DMS53 treated with DMSO at 0.1 percent for 48 hours (cell line): Measurements from ENCODE around the gene CACNA2D2.

ENCODE experiments used
- DNase-seq: peaks from one replicate; lab custom pipeline; 2025; ENCODE audit not compliant: unreplicated experiment; lab: John Stamatoyannopoulos, UW

The CACNA2D2 gene

DNA sequence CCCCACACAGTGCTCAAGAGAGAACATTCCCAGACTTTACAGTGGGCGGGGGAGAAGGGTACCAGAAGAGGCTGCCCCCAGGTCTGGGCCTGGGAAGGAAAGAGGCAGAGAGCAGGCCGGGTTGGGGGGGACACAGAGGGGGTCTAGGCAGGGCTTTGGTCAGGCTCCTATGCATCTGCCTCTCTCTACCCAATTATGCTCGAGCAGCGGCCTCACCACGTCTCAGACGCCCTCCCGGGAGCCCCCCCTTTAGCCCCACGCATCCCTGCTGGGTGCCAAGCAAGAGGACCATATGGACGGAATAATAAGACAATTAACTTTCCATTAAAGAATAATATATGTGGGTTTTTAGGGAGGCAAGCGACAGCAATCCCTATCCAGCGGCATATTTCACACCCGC, 32.8 kb downstream of the CACNA2D2 start:
- no peak for DNase-seq

DNA sequence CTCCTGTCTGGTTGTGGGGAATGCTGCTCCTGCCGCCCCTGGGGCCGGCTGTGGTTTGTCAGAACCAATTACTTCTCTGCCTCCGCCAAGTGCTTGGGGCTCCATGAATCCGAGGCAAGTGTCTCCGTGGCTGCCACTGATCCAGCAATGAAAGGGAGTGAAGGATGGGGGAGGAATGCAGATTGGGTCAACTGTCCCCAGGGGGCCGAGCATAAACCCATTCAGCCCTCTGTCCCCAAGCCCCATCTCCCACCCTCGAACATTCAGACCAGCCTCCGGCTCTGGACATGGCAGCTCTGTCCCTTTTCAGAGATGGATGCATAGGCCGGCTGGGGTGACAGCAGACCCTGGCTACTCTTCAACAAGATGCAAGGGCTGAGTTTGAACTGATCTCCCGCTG, 35.5 kb downstream of the CACNA2D2 start:
- DNase-seq, result no peak

DNA sequence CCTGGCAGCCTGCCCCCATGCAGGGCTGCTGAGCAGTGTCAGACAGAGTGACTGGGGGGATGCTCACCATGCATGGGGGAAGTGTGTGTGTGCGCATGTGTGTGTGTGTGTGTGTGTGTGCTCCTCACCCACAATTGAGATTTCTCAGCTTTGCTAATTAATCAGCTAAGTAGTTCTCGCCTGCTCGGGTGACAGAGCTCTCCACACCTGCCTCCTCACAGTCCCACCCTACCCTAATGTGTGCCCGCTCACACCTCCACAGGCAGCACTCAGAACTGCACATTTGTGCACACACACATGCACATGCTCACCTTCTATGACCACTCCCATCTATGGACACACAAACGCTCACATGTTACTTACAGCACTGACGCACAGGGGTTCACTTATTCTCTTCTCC, 37.3 kb downstream of the CACNA2D2 start:
- no peak for DNase-seq

DNA sequence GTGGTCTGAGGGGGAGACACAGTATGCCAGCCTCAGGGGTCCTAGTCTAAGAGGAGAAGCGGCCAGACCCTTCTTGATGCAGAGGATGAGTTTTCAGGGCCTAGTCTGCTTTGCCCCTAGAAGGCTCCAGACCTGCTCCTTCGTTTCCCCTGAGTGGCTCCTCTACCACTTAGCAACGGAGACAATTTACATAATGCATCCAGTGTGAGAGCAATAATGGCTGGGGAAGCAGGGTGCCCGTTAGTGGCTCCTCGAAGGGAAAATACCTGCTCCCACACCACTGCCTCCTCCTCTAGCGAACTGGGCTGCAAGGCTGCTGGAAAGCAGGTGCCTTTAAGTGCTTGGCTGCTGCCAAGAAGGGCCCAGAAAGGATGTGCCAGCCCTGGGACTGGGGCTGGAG, 38.9 kb downstream of the CACNA2D2 start:
- DNase-seq, result no peak

DNA sequence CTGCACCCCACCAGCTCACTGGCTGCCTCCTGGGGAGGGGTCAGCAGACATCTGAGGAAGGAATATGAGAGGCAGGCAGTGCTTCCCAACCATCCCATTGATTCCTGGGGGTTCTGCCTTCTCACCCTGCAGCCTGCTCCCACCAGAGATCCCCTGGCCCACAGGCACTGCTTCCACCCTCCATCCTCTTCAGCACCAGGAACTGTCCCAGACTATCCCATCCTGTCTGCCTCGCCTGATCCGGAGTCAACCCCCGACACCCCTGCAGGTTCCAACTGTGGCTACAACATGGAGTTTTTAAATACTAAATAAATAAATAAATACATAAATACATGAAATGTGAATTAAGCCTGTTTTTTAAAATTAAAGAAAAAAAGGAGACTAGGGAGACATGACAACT, 43.6 kb downstream of the CACNA2D2 start:
- DNase-seq, result no peak

DNA sequence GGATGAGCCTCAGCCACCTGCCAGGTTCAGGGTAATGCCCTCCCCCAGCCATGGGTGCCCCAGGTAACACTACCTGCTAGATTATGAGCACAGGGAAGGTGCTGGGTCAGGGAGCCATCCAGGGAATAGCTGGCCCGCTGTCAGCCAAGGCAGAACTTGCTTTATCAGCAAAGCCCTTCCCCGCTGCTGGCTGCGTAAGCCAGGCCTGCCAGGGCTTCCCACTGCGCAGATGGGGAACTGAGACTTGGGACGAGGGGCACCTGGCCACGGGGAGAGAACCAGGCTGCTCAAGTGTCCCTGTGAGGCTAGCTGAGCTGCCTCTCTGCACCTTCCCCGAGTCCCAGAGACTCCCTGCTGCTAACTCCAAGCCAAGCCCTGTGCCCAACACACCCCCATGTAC, 45.4 kb downstream of the CACNA2D2 start:
- DNase-seq, result no peak

DNA sequence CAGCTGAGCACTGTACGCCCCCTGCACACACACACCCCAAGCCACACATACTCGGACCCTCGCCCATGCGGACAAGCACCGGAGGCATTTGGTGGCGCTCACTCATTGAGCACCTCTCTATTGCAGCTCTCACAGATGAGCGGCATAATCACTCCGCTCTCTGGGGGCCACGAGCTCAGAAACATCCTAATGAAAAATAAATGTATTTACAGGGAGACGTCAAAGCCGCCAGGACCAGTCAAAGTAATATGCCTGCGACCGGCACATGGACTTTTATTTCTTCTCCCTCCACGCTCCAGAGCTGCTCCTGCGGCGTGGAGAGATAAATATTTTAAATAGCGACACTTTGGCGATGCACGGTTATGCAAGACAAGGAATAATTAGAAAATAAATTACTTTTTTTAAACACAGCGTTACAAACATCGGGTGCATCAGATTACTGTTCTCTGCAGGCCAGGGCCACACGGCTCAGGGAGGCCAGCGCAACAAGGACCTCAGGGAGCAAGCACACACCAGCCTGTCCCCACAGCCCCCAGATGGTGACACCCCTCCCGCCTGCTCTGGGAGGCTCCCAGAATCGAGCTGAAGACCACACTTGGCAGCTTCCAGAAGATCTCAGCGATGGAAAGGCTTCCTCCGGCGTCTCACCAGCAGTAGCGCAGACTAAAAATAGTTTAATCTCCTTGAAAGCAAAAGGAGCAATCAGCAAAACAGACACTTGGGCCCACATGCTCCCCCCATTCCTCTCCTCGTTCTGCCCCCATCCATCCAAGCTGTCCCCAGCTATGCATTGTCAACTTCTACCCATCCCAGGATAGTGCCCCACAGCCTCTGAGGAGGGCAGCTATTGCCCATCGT, 48.0 kb downstream of the CACNA2D2 start:
- DNase-seq, result no peak

DNA sequence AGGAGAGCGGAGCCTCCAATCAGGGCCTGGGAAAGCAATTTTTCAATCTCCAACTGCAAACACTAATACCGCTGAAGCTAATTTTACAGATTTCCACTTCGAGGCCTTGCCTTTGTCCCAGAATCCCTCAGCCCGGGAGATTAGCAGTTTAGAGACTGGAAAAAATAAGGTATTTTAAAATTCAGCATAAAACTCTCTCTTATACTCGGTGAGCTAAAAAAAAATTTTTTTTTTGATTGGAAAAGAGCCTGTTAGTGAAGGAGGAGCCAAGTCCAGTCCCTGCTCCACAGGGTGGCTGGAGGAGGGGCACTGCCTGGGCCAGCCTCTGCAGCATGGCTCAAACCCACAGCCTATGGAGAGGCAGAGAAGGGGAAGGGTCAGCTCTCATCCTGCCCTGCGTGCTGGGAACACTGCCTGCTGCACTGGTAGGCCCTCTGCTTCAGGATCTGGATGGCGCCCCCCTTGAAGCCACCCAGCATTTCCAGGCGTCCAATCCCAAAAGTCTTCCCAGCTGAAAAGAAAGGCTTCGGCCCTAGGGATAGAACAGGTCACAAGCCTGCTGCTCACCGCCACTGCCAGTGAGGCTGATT, 48.9 kb downstream of the CACNA2D2 start:
- DNase-seq, result no peak

DNA sequence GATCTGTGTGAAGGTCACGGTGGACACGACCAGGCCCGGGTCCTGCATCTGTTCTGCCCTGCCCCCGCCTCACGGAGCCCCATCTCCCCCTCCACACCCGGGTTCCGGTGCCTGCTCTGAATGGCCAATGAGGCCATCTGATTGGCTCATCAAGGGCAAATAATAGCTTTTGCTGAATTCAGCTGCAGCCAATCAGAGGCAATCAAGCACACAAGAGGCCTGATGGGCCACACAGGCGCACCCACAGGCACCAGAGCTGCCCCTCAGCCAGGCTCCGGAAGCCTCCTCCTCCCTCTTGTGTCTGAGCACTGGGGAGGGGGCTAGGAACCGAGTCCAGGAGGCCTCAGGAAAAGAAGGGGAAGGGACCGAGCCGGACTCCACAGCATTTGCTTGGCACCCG, 49.5 kb downstream of the CACNA2D2 start:
- DNase-seq, result no peak

DNA sequence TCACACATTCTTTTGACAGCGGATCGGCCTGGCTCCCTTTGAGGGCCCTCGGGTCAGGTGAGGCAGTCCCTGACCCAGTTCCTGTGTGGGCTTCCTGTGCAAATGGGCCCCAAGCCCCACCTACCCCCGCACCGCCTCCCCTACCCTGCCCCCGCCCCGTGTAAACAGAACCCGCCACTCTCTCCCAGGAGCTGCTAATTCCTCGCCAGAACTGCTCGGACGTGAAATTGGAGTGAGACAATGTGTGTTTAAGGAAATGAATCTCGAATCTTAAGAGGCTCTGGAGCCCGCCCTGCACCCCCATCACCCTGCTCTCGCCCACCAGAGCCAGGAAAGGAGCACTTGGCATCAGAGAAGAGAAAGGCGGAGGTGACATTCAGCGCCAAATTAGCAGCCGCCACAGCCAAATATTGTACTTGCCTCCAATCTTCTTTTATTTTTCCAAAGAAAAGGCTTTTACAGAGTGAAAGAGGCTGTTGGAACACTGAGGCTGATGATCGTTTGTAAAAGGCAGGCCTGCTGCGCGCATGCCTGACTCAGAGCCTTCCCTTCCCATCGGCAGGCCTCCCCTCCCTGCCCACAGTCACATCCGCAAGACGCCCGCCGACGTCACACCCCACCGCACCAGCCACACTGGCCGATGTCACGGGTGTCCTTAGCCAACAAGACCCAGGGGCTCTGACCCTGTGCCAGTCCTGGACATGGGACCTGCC, 53.1 kb downstream of the CACNA2D2 start:
- no peak for DNase-seq

DNA sequence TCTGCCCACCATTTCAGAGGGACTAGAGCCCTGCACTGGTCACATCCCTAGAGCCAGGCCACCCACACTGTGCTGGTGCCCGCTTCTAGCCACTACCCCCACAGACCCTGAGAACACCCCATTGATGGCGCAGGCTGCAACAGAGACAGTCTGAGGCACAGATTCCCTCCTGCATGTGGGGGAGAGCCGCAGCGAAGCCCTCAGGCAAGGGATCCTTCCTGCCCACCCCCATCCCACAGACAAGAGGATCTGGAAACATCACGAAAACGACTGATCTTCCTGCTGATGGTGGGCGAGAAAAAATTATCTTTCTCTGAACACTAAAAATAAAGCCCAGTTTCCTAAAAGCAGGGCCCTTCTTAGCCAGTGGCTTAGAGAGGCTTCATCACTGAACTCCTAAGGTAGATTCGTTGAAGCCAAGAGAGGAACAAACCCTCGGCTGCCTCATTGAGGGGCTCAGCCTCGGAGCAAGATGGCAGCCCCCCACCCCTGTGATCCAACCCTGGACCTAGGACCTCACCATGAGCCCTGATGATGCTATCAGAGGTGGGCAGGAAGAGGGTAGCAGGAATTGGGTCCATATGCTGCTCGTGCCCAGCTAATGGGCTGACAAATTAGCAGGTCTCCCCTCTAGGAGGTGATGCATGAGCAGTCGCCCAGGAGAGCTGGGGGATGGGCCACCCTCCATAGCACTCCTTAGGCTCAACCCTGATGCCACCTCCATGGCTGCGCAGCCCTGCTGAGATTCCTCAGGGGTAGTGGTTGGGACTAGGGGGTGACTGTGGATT, 54.5 kb downstream of the CACNA2D2 start:
- DNase-seq, result no peak

DNA sequence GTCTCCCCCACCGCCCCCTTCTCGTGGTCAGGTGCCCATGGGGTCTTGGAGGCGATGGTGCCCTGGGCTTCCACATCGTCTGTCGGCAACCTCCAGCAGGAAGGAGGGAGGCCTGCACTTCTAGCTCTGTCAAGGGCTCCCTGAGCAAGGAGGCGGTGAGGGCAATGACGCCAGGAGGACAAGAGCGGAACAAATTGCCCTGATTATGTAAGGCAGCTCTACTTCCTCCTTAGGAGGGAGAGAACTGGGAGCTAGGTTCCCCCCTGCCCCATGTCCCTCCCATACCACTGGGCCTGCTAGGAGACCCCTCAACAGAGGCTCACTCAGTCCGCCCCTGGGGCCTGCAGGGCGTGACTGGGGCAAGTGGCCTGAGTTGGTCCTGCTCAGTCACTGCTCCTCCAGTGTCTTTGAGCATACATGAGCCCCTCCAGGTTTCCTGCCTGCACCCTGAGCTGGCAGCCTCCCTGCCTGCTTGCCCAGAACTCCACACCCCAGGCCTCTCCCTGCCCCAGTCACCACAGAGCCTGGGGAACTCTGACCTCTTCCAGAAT, 56.1 kb downstream of the CACNA2D2 start:
- DNase-seq, result no peak

DNA sequence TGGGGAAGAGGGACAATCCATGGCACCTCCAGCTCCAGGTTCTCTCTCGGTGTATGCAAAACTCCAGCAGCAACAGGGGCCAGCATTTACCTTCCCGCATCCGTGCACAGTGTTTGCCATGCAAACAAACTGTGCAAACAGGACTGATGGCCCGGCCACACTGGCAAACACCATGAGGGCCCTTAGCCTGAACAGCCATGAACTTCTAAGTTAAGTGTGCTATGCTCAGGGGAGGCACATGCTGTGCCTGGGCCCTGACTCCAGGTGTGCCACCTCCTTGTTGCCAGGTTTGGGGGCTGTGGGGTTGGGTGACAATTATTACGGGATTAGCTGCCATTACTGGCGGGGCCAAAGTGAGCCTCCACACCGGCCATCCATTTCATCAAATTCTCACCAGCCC, 57.5 kb downstream of the CACNA2D2 start:
- peak; percentile 67 for DNase-seq

DNA sequence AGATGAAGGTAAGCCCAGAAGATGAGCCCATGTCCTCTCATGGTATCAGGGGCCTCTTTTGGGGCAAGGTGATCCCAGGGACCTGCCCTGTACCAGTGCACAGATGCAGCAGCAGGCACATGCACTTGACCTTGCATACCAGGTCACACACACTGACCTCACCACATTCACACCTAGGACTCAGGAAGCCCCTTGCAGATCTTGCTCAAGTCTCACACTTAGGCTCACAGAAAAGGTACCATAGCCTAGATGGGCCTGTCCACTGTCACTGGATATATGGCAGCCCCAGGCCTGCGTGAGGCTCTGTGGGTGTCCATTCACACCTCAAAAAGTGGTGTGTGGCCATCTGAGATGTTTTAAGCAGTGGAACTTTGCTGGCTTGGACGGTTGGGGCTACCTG, 58.7 kb downstream of the CACNA2D2 start:
- DNase-seq, result no peak

DNA sequence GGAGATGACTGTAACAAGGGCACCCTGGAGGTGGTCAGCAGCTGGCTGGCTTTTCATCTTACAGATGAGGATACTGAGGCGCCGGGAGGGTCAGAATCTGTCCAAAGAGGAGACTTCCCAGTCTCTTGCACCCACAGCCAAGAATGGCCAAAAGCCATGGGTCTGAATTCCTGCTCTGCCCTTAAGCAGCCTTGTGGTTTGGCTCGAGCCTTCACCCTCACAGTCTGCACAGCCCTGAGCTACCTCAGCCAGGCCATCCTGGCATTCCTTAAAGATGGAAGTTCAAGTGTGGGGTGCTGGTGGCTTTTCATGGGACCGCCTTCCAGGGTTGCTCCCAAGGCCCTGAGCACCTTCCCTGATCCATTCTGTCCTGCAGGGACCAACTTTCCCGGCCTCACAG, 59.2 kb downstream of the CACNA2D2 start:
- no peak for DNase-seq

DNA sequence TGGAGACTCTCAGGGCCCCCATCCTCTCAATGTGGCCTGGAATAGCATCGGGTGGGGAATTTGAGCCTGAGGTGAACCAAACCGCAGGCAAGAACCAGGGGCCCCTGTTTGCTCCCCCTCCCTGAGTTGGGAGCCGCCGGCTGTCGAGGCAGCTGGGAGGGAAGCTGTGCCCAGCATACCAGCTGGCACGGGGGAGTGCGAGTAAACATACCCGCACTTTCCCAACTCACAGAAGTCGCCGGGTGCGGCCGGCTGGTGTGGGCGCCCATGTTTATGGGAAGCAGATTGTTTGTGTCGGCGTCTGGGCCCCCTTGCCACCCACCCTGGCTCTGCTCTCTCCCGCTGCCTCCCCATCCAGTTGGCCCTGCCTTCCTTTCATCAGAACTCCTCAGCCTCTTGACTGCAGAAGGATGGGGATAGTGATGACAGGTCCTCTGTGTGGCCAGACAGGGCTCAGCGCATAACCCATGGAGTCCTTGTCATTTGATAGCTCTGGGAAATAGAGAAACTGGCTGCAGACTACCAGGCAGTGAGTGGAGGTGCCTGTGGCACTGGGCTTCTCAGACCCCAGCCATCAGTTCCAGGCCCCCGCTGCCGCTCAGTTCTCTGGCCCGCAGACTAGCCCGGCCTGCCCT, 60.4 kb downstream of the CACNA2D2 start:
- no peak for DNase-seq

DNA sequence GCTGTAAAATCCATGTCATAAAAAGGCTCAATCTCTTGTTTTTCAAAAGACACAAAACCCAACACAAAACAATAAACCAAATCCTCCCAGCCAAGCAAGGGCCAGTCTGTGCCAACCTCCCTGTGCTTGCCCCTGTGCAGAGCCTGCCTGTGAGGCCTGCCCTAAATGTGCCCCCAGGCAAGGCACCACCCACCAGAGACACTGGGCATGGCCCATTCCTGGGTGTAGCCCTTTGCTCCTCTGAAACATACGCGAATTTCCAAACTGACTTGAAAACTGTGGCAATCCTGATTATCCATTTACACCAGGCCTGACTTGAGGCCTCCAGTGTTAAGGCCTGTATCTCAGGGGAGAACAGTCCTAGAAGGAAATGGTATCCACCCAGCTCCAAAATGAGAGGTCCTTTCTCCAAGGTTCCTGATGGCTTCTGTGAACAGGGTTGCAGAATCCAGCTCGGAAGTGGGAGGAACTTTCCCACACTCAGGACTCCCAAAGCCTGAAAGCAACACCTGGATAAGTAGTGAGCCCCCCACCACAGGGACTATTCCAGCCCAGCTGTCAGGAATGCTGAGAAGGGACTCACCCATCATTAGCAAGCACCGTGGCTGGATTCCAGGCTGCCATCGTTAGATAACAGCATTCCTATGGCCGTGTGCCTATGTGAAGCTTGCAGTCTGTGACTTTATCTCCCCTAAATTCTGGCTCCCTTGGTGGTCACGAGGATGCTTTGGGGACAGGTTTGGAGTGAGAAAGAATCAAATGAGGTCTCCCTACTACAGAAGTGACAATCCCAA, 61.8 kb downstream of the CACNA2D2 start:
- DNase-seq, result no peak

DNA sequence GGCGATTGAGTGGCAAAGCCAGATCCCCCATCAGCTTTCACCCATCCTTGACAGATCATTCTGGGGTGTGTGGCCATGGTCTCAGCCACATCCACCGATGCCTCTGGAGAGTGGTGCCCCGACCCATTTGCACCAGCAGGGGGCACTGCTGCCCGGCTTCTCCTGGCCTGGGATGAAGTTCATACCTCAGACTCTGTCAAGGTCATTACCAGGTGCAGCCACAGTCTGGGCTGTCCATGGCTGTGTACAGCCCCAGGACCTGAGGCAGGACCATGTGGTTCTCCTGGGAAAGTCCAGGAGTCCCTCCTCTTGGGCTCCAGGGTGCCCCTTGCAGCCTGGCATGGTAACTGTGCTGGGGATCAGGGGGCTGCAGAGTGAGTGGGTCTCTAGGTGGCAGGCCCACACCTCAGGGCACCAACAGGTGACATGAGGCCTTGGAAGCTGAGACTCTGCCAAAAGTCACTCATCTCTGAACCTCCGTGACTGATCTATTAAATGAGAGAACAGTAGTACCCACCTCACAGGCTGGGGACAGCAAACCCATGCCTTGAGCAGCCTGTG, 67.2 kb downstream of the CACNA2D2 start:
- DNase-seq, result peak; percentile 2

DNA sequence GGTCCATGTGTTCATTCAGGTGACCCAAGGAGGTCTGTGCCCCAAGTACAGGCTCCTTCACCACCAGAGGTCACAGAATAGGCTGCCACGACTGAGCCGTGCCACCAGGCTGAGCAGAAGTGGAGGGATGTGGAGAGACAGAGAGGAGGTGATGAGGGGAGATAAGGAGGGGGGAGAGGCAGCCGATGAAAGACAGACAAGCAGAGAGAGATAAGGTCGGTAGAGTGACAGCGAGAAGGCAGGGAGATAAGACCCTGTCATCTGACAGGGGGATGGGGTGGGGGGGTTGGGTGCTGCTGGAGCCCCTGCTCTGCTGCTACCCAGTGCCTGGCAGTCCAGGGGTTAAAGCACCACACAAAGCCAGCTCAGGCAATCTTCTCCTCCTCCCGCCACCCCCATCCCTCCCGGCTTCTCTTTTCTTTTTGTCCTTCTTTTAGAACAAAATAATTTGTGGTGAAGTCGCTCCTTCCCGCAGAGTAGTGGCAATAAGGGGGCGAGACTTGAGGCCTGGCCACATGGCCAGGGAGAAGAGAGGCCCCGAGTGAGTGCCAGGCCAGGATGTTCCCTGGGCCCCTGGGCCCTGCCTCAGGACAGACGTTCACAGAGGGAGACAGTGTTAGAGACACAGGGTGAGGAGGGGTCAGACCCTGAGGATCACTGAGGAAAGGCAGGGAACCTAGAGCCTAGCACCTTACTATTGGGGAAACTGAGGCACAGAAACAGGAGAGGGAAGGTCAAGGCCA, 67.9 kb downstream of the CACNA2D2 start:
- DNase-seq, result no peak
